NCI-H146 (cell line): ENCODE measurements around the gene STXBP5L.
"Not testable (repeated sequence)": the region's sequence is repeated elsewhere in the genome, so short reads cannot be mapped to it uniquely, and the experiment has no call there.

Experiments used
- DNase-seq: peaks from one replicate; lab custom pipeline; 2025; lab: John Stamatoyannopoulos, UW

The STXBP5L gene

DNA sequence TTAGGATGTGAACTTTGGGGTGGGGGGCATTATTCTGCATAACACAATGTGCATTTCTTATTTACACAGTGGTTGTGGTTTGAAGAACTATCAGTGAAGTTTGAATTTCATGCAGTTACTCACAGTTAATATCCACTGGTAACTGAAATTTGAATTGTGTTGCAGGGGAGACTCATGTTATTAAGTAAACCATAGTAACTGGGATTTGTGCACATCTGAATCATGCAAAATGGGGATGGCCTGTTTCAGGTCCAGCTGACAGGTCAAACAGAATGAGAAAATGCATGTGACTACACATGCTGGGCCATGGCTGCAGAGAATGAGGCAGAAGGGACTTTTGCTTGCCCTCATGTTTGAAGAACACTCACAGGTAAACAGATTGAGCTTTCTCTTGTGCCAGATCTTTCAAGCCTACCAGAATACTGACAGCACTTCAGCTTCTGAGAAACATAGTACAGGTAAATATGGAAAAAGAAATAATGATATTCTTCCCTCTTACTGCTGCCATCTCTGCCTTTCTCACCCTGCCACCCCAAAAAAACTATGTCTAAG is 522.7 kb downstream of the STXBP5L start:
- DNase-seq = no peak

DNA sequence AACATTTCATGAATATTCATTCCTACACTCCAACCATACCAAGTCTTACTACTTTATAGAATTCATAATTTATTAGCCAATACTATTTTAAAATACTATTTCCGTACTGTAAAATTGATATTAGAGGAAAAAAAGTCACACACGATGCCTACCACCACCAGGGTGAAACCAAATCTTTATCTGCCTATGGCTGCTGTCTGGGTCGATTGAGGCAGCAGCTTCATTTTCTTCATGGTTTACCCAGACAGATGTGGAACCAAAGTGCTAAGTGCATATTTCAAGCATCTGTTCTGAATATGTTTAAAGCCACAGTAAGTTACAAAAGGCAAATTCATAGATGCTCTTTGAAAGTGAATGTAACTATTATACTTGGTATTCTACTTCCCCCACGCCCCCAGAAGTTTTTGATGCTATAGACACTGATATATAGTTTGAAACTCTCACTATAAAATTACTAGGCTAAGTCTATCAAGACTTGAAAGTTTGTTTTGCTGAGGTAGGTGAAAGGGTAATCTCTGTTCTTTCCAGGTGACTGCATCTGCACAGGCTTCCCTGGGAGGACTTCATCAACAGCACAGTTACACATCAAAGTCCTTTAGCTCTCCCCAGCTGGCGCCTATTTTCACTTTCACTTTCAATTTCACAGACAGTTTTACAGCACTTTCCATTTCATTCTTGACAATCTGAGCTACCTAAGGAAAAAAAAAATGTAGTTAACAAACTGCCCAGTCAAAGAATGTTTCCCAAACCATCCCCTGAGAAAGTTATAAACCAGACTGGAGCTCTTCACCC is 523.9 kb downstream of the STXBP5L start:
- DNase-seq = no peak

DNA sequence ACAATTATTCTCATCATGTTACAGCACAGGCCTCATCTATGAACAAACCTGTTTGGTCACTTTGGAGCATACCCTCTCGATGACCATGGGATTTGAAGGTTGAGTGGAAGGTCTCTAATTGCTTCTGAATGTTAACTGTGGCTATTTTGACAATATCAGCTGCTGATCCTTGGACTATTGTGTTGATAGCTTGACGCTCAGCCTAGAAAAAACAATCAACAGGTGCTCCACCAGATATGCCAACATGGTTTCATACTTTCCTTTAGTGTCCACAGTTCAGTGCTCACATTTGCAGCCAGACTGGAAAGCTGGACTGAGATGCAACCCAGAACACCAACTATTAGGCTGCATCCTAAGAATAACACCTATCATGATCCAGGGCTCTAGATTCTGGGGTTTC is 528.1 kb downstream of the STXBP5L start:
- DNase-seq = no peak

DNA sequence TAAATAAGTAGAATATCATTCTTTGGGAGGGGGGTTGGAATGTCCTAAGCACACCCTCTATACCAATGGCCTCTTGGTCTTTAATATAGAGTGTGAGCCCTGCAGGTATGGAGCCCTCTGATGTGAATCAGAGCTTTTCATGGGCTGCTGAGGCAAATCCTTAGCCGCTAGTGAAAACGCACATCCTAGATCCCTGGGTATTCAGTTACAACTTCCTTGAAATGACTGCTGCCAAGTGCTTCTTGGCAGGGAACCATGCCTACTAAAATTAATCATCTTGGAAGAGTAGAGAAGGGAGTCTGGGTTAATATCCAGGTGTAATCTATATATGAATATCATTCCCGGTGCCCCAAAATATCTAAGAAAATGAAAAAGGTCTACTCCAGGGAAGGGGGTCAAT is 528.6 kb downstream of the STXBP5L start:
- no peak for DNase-seq

DNA sequence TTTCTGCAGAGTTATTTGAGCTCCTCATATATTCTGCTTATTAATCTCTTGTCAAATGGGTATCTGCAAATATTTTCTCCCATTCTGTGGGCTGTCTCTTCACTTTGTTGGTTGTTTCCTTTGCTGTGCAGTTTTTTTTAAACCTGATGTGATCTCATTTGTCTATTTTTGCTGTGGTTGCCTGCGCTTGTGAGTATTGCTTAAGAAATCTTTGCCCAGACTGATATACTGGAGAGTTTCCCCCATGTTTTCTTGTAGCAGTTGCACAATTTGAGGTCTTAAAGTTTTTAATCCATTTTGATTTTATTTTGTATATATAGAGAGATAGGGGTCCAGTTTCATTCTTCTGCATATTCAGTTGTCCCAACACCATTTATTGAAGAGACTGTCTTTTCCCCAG is 535.5 kb downstream of the STXBP5L start:
- no peak for DNase-seq

DNA sequence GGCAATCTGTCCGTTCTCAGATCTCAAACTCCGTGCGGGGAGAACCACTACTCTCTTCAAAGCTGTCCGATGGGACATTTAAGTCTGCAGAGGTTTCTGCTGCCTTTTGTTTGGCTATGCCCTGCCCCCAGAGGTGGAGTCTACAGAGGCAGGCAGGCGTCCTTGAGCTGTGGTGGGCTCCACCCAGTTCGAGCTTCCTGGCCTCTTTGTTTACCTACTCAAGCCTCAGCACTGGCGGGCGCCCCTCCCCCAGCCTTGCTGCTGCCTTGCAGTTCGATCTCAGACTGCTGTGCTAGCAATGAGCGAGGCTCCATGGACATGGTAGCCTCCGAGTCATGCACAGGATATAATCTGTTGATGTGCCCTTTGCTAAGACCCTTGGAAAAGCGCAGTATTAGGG is 543.7 kb downstream of the STXBP5L start:
- DNase-seq = not testable (repeated sequence)

DNA sequence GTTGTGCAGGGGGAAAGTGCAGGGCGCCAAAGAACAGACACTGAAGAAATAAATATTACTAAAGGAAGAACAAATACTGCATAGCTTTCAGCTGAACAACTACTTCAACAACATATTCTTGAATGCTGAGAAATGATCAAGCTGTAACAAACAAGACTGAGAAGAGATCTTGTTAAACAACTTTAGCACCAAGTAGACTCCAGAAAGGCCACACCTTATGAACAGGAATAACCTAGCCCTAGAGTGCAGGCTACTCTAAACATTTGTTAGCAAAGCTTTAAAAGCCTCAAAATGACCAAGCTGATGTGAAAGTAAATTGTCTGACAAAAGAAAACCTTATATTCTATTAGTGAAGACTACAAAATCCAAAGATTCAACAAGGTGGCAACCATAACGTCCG is 554.6 kb downstream of the STXBP5L start:
- DNase-seq = no peak

DNA sequence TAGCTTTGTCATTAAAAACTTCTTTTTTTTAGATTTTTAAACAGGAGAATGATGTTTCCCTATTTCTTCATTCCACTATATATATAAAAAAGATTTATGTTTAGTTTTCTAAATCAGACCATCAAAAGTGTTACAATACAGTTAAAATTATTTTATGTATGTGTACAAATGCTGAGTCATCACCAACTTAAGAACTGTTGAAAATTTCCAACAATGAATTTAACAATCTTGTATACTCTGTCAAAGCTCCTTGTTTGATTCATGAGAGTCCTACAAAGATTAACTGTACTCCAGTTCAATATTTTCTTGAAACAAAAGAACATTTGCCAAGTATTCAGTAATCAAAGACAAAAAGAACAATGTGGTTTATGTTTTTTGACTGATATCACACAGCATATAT is 555.7 kb downstream of the STXBP5L start:
- no peak for DNase-seq

DNA sequence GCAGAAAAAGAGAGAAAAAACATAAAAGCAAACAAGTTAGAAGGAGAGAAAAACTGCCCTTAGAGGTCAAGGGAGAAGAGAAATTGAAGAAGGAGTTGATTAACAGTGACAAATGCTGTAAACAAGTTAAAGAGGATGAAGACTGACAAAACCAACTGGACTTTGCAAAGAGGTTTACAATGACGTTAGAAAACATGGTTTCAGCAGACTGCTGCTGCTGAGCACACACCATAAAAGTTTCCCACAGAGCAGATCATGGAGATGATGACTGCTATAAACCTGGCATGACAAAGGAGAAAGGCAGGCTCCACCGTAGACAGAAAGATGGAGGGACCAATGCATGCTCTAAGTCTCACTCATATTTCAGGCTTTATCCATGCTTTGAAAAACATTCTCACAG is 559.1 kb downstream of the STXBP5L start:
- no peak for DNase-seq

DNA sequence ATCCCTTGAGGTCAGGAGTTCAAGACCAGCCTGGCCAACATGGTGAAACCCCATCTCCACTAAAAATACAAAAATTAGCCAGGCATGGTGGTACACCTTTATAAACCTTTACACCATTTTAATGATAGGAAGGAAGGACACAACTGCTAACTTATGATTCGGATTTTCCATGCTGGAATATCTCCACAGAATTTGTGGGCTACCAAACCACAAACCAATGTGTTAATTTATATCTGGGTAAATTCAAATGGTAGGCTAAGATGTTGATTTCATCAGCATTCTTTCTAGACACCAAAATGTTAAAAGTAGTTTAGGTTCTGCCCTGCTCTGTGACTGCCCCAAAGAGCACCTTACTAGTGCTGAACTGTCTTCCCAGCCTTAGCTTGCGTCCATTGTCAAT is 565.0 kb downstream of the STXBP5L start:
- DNase-seq = no peak
